HL-60/S4 treated with phorbol 12-myristate 13-acetate at 8.2 ng/mL for 4 days and 3 days (cell line): ENCODE data around the gene MRM2.

Experiments used
- in situ Hi-C: fragments of 300-500 bp; cut with MboI; formaldehyde crosslinking; loops from 2 replicates; pipeline ENCODE4 v1.15.0; 2022; ENCODE audit warnings: low sequenced_read_pairs

MRM2 gene

DNA sequence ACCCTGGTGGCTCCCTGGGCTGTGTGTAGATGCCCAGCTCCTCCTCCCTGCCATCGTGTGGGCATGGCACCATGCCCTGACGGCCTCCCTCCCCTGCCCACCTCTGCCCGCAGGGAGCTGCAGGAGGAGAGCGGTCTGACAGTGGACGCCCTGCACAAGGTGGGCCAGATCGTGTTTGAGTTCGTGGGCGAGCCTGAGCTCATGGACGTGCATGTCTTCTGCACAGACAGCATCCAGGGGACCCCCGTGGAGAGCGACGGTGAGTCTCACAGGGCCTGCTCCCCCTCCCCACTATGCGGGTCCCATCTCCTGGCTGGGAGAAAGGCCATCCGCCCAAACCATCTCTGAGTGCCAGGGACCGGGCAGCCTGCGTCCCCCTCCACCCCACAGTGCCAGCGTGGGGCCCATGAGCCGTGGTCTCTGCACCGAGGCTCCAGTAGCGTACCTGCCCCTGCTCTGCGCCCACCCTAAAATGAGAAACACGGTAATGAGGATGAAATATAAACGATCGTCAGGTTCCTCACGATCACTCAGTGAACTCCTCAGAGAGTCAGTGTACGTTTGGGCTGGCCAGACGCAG lies 7.8 kb upstream of the MRM2 start:
- in situ Hi-C loops: no loop called here

DNA sequence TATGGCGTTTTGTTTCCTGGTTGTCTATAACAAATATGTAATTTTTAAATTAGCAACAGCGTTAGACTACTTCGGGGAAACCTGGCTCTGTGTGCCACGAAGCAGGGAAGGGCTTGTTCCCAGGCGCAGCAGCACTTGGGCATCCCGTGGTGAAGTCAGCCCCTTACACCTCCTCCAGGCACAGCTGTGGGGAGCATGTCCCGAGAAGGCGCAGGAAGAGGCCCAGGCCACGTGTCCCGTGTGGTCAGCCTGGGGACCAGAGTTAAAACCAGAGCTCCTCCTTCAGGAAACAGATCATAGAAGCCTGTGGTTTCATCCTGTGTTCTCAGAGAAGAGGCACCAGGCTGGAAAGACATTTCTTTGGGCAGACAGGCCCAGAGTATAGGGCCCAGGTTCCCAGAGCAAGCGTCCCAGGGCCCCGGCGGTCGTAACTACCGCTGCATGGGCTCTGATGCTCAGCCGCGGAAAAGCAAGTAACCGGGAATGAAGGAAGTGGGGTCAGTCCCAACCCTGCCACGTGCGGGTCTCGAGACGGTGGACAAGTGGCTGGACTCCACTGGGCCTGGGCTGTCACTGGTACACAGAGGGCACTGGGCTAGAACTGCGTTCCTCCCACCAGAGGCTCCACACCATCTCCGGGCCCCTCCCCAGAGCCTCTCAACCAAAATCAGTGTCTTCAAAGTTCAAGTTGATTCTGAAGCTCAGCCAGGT lies 7.1 kb upstream of the MRM2 start:
- in situ Hi-C loops: no loop called here

DNA sequence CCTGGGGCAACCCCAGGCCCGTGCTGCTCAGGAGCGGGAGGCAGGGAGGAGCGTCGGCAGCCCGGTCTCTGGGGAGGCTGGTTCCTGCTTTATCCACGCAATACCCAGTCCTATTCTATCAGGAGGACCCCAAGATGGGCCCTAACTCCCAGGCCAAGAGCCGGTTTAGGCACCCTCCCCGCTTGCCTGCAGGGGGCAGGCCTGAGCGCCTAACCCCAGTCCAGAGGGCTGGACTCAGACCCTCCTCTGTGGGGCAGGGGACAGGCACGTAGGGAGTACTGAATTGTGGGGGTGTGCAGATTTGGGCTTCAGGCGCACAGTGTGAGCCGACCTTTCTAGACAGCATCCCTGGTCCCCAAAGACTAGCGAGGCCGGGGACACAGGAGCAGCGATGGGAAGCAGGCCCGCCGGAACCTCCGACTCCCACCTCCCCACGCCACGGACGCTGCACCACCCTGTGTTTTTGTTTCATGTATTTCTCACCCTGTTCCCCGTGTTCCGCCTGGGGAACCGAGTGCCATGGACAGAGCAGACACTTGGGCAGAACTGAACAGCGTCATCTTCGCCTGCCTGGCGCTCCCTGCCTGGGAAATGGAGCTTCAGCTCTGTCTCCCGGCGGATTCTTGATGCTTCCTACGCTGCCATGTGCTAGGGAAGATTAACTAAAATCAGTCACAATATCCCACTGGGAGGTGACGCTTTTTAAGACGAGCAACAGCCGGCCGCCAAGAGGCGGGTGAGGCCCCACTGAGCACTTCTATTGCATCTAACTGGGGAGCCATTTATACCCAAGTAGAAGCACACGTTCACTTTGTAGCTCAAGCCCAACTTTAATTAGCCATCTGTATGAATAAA lies 5.4 kb upstream of the MRM2 start:
- in situ Hi-C loops: no loop called here

DNA sequence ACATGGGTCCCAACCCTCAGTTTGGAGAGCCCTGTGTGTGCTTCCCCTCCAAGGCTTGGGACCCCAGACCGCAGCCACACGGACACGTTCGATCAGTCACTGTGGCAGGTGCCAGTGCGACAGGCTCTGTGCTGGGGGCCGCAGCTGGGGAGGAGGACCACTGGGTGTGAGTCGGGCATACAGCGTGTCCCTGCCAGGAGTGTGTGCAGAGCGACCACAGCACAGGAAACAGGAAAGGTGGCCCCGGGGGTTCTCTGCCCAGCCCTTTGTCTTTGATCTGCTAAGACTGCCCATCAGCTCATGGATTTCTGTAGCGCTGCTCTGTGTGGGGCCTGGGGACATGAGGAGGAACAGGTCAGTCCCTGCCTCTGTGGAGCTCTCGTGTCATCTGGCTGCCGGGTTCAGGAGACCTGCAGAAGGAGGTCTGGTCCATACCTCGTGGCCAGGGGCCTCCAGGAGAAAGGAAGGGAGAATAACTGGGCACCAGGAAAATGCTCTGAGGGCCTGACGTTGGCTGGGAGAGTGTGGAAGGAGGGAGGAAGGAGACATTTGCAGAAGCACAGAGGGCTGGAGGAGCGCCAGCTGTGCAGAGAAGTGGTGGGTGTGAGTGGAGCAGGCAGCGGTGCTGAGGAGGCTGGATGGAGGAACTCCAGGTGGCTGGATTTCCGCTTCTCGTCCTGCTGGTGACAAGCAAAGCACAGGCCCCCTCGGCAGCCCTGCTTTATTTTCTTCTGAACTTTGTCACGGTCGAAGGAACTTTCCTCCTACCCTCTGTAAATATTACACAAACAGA lies 4.1 kb upstream of the MRM2 start:
- in situ Hi-C loops: no loop called here

DNA sequence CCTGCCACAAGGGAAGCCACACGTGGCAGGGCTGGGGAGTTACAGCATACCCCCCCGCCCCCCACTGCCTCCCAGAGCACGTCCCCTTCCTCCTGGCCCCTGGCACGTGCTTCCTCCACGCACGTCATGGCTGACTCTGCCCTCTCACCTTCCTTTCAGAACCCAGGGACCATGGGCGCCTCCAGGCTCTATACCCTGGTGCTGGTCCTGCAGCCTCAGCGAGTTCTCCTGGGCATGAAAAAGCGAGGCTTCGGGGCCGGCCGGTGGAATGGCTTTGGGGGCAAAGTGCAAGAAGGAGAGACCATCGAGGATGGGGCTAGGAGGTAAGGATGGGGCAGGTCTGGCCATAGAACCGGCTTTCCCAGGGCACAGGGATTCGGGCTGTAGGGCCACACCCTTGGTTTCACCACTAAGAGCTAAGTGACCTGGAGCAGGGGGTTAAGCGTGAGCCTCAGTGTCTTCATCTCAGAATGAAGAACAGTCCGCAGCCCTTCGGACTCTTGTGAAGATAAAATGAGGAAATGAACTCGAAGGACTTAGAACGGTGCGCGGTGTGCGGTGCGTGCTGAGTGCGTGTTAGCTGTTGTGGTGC lies 2.5 kb upstream of the MRM2 start:
- in situ Hi-C loops: no loop called here

DNA sequence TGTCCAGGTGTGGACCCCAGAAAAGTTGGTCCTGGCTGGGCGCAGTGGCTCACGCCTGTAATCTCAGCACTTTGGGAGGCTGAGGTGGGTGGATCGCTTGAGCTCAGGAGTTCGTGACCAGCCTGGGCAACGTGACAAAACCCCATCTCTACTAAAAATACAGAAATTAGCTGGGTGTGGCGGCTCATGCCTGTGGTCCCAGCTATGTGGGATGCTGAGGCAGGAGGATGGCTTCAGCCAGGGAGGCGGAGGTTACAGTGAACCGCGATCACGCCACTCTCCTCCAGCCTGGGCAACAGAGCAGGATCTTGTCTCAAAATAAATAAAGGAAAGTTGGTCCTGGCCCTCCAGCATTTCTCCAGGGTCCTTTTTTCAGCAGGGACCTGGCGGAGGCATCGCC lies 1.5 kb upstream of the MRM2 start:
- in situ Hi-C loops: no loop called here

DNA sequence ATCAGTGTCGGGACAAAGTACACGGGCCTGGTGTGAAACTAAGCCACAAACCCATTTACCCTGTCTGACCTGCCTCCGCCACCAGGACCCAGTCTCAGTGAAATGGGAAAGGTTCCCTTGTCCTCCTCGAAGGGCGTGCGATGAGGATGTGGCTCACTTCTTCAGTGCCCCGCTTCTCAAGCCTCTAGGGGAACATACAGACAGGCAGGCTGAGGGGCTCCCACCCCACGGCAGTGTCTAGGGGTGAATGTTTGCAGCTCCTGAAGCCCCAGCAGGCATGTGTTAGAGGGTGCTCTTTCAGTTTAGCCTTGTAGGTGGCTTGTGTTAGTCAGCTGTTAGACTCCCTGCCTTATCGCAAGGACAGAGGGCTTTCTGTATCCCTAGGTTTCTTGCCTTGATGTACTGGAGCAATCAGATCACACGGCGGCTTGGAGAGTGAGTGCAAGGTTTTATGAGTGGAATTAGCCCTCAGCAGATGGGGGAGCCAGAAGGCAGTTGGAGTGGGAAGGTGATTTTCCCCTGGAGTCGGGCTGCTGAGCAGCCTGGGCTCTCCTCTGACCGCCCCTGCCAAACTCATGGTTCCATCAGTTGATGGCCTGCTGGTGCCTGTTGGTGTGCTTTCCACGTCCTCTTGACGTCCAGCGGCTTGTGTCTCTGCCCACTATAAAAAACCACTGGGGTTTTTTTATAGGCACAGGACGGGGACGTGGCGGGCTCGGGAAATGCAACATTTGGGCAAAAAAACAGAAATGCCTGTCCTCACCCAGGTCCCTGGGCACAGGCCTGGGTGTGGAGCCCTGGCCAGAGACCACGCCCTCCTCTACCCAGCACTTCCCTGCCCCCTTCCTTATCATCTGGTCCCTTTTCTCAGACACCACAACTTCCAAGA lies 780 bp upstream of the MRM2 start:
- in situ Hi-C loops: no loop called here

DNA sequence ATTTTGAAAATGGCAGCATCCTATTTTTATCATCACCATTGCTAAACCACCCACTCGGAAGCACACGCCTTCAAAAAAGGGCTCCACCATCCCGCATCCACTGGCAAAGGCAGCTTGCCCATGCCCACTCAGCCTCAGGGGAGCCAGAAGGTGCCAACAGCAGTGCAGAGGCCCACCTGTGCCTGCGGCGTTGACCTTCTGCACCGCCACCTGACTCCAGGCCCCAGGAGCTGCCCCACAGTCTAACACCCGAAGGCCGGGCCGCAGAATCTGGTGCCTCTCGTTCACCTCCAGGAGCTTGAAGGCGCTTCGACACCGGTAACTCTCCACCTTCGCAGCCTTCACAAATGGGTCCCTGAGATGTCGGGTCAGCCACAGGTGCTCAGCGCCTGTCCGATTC lies 2.8 kb downstream of the MRM2 start:
- in situ Hi-C loops: no loop called here

DNA sequence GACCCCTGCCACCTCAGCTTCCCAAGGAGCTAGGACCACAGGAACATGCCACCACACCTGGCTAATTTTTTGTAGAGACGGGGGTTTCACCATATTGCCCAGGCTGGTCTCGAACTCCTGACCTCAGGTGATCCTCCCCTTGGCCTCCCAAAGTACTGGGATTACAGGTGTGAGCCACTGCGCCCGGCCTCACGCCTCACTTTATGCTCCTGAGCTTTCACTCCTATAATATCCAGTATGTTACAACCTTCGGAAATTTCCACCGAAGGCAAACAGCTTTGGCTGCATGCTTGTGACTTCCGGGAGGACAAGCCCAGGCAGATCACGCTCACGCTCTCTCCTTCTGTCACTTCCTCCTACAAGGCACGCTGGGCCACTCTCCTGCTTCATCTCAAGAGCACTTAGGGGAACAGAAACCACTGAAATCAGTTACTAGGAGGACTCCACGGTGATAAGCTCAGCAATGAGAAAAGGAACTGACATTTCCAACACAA lies 4.8 kb downstream of the MRM2 start:
- in situ Hi-C loops: no loop called here

DNA sequence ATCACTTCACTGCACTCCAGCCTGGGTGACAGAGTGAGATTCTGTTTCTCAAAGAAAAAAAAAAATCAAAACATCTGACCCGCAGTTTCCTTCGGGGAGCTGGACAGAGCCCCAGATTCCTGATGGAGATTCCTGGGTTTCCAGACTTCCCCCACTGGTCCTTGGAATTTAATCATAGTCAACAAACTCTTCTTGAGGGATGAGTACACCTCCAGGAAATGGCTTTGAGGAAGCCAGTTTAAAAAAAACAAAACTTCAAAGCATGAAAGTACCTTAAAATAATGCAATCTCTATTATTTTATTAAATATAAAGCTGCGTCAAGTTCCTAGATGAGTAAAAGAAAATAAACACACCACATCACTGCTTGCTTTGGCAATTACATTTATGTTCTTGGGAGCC lies 8.1 kb downstream of the MRM2 start:
- in situ Hi-C loops: no loop called here

DNA sequence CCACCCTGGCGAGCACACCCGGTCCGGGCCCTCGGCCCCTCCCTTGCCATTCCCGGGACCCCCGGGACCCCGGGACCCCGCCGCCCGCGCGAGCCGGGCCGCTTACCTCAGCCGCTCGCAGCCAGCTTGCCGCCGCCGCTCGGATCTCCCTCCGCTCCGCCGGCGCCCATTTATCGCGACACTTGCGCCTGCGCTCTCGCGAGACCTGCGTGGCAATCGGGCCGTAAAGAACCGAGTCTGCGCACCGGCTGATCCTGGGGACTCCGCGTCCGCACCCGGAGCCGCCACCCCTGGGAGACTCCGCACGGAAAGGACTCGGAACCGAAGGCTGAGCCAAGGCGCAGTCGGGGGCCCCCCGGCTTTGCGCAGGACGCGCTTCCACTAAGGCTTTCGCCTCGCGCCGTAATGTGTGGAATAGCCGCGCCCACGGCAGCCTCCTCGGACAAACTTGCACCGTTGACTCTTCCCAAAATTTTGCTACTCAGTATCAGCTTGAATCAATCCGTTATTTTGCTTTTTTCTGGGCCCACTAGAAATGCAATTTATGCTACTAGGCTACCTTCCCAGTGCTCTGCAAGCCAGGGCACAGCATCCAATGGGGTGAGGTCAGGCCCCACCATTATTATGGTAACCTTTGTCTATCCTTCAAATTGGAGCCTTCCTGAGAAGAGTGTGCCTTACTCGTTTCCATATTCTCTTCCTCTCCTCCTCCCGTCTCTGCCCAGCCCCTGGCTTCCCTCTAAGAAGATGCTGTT lies 9.1 kb downstream of the MRM2 start, which contains the start of gene MAD1L1:
Gene MAD1L1 (minus strand): TSS at position 180 of the 755 bp plus-strand sequence. CDS start 2,812 bp downstream, outside the sequence.
- in situ Hi-C loops: no loop called here

DNA sequence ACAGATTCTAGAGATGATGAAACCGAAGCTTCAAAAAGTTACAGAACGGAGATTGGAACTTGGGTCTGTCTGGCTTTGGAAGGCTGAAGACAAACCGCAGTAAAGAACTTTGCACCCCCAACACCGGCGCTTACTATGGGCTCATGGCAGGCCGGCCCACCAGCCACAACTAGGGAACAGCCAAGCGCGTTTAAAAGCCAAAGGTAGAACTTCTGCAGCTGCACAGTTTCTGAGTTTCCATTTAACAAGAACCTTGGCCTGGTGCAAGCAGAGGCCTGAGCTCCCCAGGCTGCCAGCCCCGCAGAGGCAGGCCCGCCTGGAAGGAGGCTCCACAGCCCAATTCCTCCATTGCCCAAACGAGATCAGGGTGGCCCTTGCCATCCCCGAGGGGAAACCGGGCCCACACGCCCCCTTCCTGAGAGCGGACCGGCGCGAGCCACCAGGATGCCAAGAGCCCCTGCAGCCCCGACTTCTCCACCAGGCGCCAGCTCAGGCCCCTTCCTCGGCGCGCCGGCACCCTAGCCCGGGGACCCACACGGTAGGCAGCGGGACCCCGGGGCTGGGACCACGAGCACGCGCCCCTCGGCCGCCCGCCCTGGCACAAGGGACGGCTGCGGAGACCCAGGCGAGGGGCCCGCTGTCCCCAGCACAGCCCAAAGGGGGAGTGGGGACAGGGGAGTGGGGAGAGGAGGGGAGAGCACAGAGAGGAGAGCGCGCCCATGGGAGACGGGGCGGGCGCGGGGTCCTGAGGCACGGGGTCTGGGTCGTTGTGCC lies 9.8 kb downstream of the MRM2 start:
- in situ Hi-C loops: no loop called here

DNA sequence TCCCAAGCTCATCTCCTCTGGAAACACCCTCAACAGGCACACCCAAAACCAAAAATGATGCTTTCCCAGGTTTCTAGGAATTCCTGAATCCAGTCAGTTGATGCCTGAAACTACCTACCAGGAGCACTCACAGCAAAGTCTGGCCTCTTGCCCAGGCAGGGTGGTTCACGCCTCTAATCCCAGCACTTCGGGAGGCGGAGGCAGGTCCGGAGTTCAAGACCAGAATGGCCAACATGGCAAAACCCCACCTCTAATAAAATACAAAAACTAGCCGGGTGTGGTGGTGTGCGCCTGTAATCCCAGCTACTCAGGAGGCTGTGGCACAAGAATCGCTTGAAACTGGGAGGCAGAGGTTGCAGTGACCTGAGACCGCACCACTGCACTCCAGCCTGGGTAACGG lies 11.1 kb downstream of the MRM2 start:
- in situ Hi-C loops: no loop called here

DNA sequence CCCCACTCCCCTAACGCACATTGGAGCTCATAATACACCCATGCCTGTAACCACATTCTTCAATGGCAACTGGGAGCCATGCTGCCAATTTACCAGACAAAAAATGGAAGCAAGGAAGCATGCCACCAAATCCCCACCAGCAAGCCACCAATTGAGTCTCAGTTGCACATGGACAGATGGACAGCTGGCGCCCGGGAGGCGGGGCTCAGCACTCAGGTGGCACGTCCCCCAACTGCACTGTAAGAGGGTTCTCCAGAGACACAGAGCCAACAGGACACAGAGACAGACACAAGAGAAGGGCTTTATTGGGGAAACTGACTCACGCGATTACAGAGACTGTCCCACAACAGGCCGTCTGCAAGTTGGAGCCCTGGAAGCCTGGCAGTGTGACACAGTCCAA lies 11.8 kb downstream of the MRM2 start:
- in situ Hi-C loops: no loop called here

DNA sequence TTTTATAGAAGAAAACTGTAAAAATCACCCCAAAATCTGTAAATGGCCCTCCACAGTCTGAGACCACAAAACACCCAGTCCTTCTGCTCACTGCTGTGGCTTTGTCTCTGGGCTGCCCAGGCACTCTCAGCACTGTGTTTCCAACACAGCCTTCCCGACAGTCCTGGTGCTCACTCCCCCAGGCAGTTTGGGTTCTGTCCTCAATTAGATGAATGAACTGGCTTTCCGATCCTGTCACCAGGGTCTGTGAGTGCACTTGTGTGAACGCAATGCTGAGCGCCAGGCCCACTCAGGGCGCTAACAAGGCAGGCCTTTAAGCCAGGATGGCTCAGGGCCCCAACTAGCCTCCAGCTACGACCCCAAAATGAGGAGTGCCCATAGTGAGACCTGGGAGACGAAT lies 12.5 kb downstream of the MRM2 start:
- in situ Hi-C loops: no loop called here

DNA sequence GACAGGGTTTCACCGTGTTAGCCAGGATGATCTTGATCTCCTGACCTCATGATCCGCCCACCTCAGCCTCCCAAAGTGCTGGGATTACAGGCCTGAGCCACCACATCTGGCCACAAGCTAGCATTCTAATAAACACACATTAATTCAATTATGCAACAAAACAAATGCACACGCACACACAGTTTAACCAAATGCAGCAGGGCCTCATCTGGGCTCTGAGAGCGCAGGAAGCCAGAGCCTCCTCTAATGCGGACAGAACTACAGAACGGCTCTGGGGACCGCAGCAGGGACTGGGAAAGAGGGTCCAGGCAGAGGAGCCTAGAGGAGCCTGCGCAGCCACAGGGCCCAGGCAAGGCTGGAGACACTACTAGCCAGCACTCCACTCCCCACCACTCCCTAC lies 13.1 kb downstream of the MRM2 start:
- in situ Hi-C loops: no loop called here

DNA sequence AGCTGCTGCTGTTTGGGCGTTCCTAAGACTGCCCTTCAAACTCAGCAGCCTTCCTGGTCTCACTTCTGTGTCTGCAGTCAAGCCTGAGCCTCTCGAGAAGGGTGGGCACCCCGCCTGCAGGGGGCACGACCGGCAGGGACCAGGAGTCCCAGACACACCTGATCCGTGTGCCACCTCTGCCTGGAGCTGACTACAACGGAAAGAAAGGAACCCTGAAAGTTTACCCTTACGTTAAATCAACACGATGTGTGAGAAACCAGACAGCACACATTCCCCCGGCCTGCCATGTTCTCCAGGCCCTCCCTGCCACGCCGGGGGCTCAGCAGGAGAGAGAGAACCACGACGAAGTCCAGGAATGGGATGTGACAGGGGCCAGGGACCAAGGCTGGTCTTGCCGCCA lies 14.3 kb downstream of the MRM2 start:
- in situ Hi-C loops: no loop called here

DNA sequence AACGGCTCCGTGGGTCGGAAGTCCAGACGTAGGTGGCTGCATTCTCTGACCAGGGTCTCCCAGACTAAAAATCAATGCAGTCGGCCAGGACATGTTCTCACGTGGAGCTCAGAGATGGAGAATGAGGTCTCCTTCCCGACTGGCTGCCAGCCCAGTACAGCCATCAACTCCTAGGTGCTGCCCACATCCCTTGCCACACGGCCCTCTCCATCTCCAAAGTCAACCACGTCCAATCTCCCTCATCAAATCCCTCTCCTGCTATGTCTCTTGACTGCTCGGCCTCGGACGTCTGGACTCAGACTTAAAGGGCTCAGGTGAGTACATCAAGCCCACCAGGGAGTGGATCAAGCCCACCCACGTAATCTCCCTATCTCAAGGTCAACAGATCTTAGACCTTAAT lies 16.2 kb downstream of the MRM2 start:
- in situ Hi-C loops: no loop called here
